ENCODE results near the gene NKRF. TPM values are rescaled to one million over a fixed set of nuclear protein-coding genes. Genes with fewer than 3 reads are reported as not detected.

NKRF gene
- total RNA-seq, 1 donor from 2014 or later, result 13.6 TPM

- H3K27ac Mint-ChIP-seq (ENCODE audit: unreplicated experiment), result no peak overlapping the region
- H3K36me3 Mint-ChIP-seq (ENCODE audit: low read depth), result peaks cover 4% of the 10 kb centered on the region
- H3K27me3 Mint-ChIP-seq (ENCODE audit: low read depth), result no peaks in the 10 kb centered on the region
- H3K9me3 Mint-ChIP-seq, result no peaks in the 10 kb centered on the region
- TF ChIP-seq, protein P1, sequence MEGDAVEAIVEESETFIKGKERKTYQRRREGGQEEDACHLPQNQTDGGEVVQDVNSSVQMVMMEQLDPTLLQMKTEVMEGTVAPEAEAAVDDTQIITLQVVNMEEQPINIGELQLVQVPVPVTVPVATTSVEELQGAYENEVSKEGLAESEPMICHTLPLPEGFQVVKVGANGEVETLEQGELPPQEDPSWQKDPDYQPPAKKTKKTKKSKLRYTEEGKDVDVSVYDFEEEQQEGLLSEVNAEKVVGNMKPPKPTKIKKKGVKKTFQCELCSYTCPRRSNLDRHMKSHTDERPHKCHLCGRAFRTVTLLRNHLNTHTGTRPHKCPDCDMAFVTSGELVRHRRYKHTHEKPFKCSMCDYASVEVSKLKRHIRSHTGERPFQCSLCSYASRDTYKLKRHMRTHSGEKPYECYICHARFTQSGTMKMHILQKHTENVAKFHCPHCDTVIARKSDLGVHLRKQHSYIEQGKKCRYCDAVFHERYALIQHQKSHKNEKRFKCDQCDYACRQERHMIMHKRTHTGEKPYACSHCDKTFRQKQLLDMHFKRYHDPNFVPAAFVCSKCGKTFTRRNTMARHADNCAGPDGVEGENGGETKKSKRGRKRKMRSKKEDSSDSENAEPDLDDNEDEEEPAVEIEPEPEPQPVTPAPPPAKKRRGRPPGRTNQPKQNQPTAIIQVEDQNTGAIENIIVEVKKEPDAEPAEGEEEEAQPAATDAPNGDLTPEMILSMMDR (conservative IDR thresholded peaks at IDR 0.05), result no peak
- peaks cover 4% of the 10 kb centered on the region for H3K4me1 Mint-ChIP-seq
- no peak for DNase-seq (ENCODE audit: low read depth, low spot score)
- H3K4me3 Mint-ChIP-seq, result no peak overlapping the region
Measured at GRCh38 chrX:119539872-119540271, 66.4 kb downstream of the NKRF start.

Small RNA genes within 50 kb of the gene (microRNA-seq; reads per million reads assigned to microRNA genes)
- gene MIR766, result 245 reads per million, percentile 68 among the genes with 10 or more reads in this experiment

Other genes with a start within 250 kb of the NKRF start
- 6.1 and 6.9 TPM in 2 replicates for gene SLC25A43, start 207.1 kb downstream of the NKRF start, total RNA-seq
- 403 and 406 TPM in 2 replicates for gene SLC25A5, start 138.0 kb downstream of the NKRF start, total RNA-seq
- gene STEEP1, start 41.0 kb downstream of the NKRF start, total RNA-seq, result 24.5 and 26.8 TPM in 2 replicates
- gene UBE2A, start 31.9 kb downstream of the NKRF start, total RNA-seq, result 43.5 and 45.4 TPM in 2 replicates
- gene SEPTIN6, start 86.7 kb upstream of the NKRF start, total RNA-seq, result 39.4 and 44.2 TPM in 2 replicates
- 0.32 and 0.40 TPM in 2 replicates for gene SOWAHD, start 152.2 kb upstream of the NKRF start, total RNA-seq
- 2,047 and 2,088 TPM in 2 replicates for gene RPL39, start 185.2 kb upstream of the NKRF start, total RNA-seq
- 20.1 and 22.5 TPM in 2 replicates for gene UPF3B, start 246.5 kb upstream of the NKRF start, total RNA-seq

All from neural crest cell (in vitro differentiated cells).